Thoracic aorta (tissue), 2 donors: ENCODE data around the gene EEIG2. TPM values are rescaled to one million over a fixed set of nuclear protein-coding genes. Genes with fewer than 3 reads are reported as not detected.

Experiments
- ATAC-seq: fragments of 150-250 bp; one replicate; pipeline ENCODE4 v1.8.0; 2017; ENCODE audit warnings: low read depth; ENCODE audit not compliant: insufficient number of reproducible peaks, low FRiP score
- DNase-seq: peaks from one replicate; pipeline ENCODE4 v3.0.0-alpha.2; 2020; ENCODE audit warnings: low spot score
- H3K27ac ChIP-seq, 2 donors: fragments of 200-600 bp; sonication (generic); 1 replicate in 1 of 2; 2 replicates in 1 of 2; pipeline ENCODE4 v1.5.1; 2016; ENCODE audit warnings: mild to moderate bottlenecking in 2 of 2, moderate library complexity in 2 of 2
- H3K27me3 ChIP-seq: fragments of 200-600 bp; sonication (generic); replicated peaks from 2 replicates; pipeline ENCODE4 v1.6.0; 2016; ENCODE audit warnings: mild to moderate bottlenecking; ENCODE audit not compliant: insufficient read depth
- H3K36me3 ChIP-seq: fragments of 200-600 bp; sonication (generic); one replicate; pipeline ENCODE4 v1.5.1; 2016
- H3K4me1 ChIP-seq, 2 donors: fragments of 200-600 bp; sonication (generic); 1 replicate in 1 of 2; 2 replicates in 1 of 2; pipeline versions ENCODE4 v1.5.1 to v1.6.0; 2016; ENCODE audit warnings: low read depth in 2 of 2, mild to moderate bottlenecking in 1 of 2; ENCODE audit not compliant: control insufficient read depth in 1 of 2
- H3K4me3 ChIP-seq: fragments of 200-600 bp; sonication (generic); 2 replicates; pipeline ENCODE4 v1.5.1; 2016; ENCODE audit warnings: mild to moderate bottlenecking
- H3K9me3 ChIP-seq: fragments of 200-600 bp; sonication (generic); 2 replicates; pipeline ENCODE4 v1.5.1; 2016
- CTCF ChIP-seq: fragments of 200-600 bp; sonication (generic); IDR thresholded peaks from one replicate; pipeline ENCODE4 v1.5.1; 2019; ENCODE audit warnings: antibody characterized with exemption
- total RNA-seq, 2 donors: library from RNA; depleted of rRNA; stranded (reverse); fragments of >200 nt; gene quantifications; one replicate each; pipeline versions ENCODE4 v1.1.0 to v1.2.3, GENCODE V29; 2016

EEIG2 gene
- total RNA-seq, 2 donors from 2014 or later = 13.5 to 15.0 TPM

GRCh38 chr1:108593448-108593847 lies 33.5 kb downstream of the EEIG2 start:
- ATAC-seq (no peak), DNase-seq (no peak)
- Histone ChIP-seq H3K27me3 (no peaks in the 10 kb centered on the region), H3K9me3 (no peaks in the 10 kb centered on the region), H3K36me3 (no peaks in the 10 kb centered on the region), H3K27ac (peak overlapping the region in 1 of 2 donors; percentile 84), H3K4me3 (no peak overlapping the region), H3K4me1 (peaks cover 33 to 51% of the 10 kb centered on the region in 2 donors)
- TF ChIP-seq CTCF = no peak

GRCh38 chr1:108595507-108595906 lies 35.6 kb downstream of the EEIG2 start:
- peaks cover 26 to 38% of the 10 kb centered on the region in 2 donors for H3K4me1 ChIP-seq
- no peak overlapping the region for H3K4me3 ChIP-seq
- peak overlapping the region in 1 of 2 donors; percentile 18 for H3K27ac ChIP-seq
- H3K9me3 ChIP-seq = no peaks in the 10 kb centered on the region
- no peak for TF ChIP-seq CTCF
- H3K36me3 ChIP-seq = no peaks in the 10 kb centered on the region
- H3K27me3 ChIP-seq = no peaks in the 10 kb centered on the region
- DNase-seq (no peak), ATAC-seq (no peak)

GRCh38 chr1:108597041-108597440 lies 37.1 kb downstream of the EEIG2 start:
- no peak for ATAC-seq
- no peak for DNase-seq
- peaks cover 16 to 26% of the 10 kb centered on the region in 2 donors for H3K4me1 ChIP-seq
- H3K9me3 ChIP-seq = no peaks in the 10 kb centered on the region
- no peaks in the 10 kb centered on the region for H3K27me3 ChIP-seq
- H3K27ac ChIP-seq = no peak overlapping the region
- no peak for TF ChIP-seq CTCF
- no peak overlapping the region for H3K4me3 ChIP-seq
- no peaks in the 10 kb centered on the region for H3K36me3 ChIP-seq

GRCh38 chr1:108598340-108598739 lies 38.4 kb downstream of the EEIG2 start:
- H3K27ac ChIP-seq = no peak overlapping the region
- ATAC-seq (no peak), DNase-seq (no peak)
- H3K4me3 ChIP-seq = no peak overlapping the region
- H3K9me3 ChIP-seq = no peaks in the 10 kb centered on the region
- no peaks in the 10 kb centered on the region for H3K27me3 ChIP-seq
- H3K36me3 ChIP-seq = no peaks in the 10 kb centered on the region
- TF ChIP-seq CTCF = no peak
- peaks cover 11 to 17% of the 10 kb centered on the region in 2 donors for H3K4me1 ChIP-seq

- no peak for TF ChIP-seq CTCF
- DNase-seq = no peak
- Histone ChIP-seq H3K27me3 (no peaks in the 10 kb centered on the region), H3K4me1 (peaks cover 11% of the 10 kb centered on the region in 2 donors), H3K9me3 (no peaks in the 10 kb centered on the region), H3K36me3 (no peaks in the 10 kb centered on the region), H3K4me3 (no peak overlapping the region), H3K27ac (no peak overlapping the region)
- no peak for ATAC-seq
These were observed 40.6 kb downstream of the EEIG2 start for GRCh38 chr1:108600504-108600903.
